GM11168 (cell line): ENCODE measurements around the gene AGAP1.

Experiments used
- in situ Hi-C: fragments of 300-500 bp; cut with MboI; formaldehyde crosslinking; loops from one replicate; pipeline ENCODE4 v1.12.0; 2022; ENCODE audit warnings: low sequenced_read_pairs; ENCODE audit not compliant: unreplicated experiment

AGAP1 gene

GRCh38 chr2:235614900-235615712, 121.3 kb downstream of the AGAP1 start:
- in situ Hi-C loops: no loop called here

- in situ Hi-C loops: no loop called here
Measured at GRCh38 chr2:235616885-235617284, 123.0 kb downstream of the AGAP1 start.

DNA sequence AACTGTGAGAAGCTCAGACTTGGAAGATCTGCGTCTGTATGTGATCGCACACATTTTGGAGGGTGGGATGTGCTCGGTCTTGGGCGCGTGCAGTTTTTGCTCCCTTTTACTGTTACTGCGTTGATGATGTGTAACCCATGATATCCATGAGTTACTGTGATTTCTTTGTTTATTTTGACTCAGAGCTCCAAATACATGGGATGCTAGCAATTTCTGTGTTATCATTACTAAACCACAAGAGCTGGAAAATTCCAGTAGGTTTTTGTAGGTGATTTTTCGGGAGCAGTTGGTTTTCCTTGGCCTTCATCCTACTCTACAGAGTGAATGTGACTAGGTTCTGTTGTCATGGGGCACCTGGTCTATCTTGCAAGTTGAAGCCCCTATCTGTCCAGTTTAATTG, 124.2 kb downstream of the AGAP1 start:
- in situ Hi-C loops: no loop called here

DNA sequence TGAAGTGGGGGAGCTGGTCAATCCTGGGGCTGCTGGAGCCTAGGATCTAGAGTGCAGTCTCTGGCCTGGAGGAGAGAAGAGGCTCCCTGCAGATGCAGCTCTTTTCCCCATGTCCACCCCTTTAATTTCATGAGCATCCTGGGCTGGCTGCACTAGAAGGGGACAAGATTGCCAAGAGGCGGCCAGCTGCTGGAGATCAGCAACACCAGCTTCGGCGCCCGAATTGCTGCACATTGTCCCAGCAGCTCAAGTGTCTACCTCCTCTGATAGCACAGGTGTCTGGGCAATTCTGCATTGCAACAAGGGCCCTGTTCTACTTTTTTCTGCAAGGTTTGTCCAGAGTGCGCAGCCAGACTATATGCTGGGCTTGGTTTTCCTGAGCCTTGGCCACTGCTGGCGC, 125.7 kb downstream of the AGAP1 start:
- in situ Hi-C loops: no loop called here

- in situ Hi-C loops: no loop called here
Measured at GRCh38 chr2:235621736-235622135, 127.9 kb downstream of the AGAP1 start.

DNA sequence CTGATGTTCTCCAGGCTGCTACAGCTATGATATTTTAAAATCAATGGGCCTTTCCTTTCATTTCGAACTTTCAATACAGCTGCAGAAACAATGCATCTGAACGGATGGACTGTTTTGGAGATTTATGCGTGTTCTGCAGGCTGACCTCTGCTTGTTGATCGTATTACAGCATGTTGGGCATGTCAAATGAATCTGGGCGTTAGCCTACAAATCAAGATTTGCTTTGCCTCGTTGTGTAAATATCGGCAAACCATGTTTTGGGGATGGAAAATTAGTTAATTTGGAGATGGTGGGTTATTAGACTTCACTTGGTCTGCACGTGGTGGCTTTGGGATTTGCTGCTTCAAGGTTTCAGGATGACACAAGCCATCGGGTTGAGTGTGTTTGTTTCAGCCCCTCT, 129.3 kb downstream of the AGAP1 start:
- in situ Hi-C loops: no loop called here

- in situ Hi-C loops: no loop called here
Measured at GRCh38 chr2:235623752-235624151, 129.9 kb downstream of the AGAP1 start.

- in situ Hi-C loops: no loop called here
Measured at GRCh38 chr2:235626658-235627057, 132.8 kb downstream of the AGAP1 start.

GRCh38 chr2:235627682-235628081, 133.8 kb downstream of the AGAP1 start:
- in situ Hi-C loops: no loop called here

GRCh38 chr2:235630718-235631296, 137.0 kb downstream of the AGAP1 start:
- in situ Hi-C loops: no loop called here

GRCh38 chr2:235634435-235635158, 140.8 kb downstream of the AGAP1 start:
- in situ Hi-C loops: no loop called here

GRCh38 chr2:235636546-235636945, 142.7 kb downstream of the AGAP1 start:
- in situ Hi-C loops: no loop called here

DNA sequence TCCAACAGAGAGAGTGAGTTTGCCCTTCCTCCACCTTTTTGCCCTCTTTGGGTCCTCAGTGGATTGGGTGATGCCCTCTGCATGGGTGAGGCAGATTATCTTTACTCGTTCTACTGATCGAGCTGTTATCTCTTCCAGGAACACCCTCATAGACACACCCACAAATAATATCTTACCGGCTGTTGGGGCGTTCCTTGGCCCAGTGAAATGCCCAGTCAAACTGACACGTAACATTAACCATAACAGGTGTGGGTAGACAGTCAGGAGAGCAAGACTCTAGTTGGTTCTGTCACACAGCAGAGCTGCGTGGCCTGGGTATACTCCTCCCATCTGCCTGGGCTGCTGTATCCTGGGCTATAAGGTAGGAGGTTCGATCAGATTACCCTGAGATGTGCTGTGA, 144.1 kb downstream of the AGAP1 start:
- in situ Hi-C loops: no loop called here

- in situ Hi-C loops: no loop called here
Measured at GRCh38 chr2:235638541-235639427, 144.9 kb downstream of the AGAP1 start.

DNA sequence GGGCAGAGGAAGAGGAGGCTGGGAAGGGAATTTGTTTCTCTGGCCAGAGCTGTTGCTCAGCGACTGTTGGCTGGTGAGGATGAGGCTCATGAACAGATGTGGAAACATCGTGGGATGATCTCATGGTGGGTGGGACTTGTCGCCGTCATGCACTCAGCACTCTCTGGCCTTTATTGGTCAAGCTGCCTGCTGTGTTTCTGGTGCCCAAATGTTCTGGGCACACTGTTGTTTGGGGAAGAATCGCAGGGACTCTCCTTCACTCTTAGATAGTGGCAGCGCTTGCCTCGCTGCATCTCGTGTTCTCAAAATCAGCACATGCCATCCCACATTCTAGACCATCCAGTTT, 145.6 kb downstream of the AGAP1 start:
- in situ Hi-C loops: no loop called here

DNA sequence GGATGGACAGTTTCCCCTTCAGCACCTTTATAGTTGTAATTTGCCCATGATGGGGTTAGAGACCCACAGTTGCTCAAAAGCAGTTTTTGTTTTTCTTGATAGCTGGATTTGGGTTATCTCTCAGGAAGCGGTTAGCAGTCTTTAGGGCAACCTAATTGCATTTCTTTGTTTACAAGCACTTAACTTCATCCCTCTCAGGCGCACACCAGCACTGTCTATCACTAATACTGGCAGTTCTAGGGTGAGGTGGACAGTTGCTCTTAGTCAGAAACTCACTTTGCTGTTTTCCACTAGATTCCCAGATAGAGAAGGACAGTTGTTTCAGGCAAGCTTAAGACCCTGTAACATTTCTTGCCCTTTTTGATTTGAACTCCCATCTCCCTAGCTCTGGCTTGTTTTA, 146.0 kb downstream of the AGAP1 start:
- in situ Hi-C loops: no loop called here

DNA sequence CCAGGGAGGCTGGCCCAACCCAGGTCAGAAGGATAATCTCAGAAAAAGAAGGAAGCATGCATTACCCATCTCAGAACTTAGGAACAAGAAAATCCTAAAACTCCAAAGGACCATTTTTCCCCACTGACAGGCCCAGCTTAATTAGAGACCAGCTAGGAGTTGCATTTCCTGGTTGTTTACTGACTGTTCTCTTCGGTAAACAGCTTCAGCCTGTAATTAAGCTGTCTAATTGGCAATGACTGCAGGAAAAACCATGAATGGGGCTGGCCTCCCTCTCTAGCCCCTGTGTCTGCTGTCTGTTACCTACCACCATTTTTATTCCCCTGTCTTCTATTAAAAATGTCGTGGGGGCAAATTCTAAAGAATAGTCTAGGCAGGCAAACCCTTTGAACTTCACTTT, 146.5 kb downstream of the AGAP1 start:
- in situ Hi-C loops: no loop called here

- in situ Hi-C loops: no loop called here
Measured at GRCh38 chr2:235640926-235641723, 147.3 kb downstream of the AGAP1 start.

- in situ Hi-C loops: no loop called here
Measured at GRCh38 chr2:235641956-235642355, 148.1 kb downstream of the AGAP1 start.
